ENCODE measurements around the gene PTOV1.

Gene PTOV1

GRCh38 chr19:49844138-49845095 lies 6.5 kb upstream of the PTOV1 start:
- DNase-seq (ENCODE audit: low read depth), result no peak

- DNase-seq (ENCODE audit: low read depth), result no peak
Observed at GRCh38 chr19:49845414-49845813, 5.5 kb upstream of the PTOV1 start.

GRCh38 chr19:49846408-49846807 lies 4.6 kb upstream of the PTOV1 start:
- DNase-seq (ENCODE audit: low read depth), result no peak

- DNase-seq (ENCODE audit: low read depth), result peak; percentile 62
Observed at GRCh38 chr19:49847731-49848696, 2.9 kb upstream of the PTOV1 start.

- DNase-seq (ENCODE audit: low read depth), result no peak
Observed at GRCh38 chr19:49848938-49849337, 2.0 kb upstream of the PTOV1 start.

- no peak for DNase-seq (ENCODE audit: low read depth)
Observed at GRCh38 chr19:49849433-49850220, 1.3 kb upstream of the PTOV1 start.

- DNase-seq (ENCODE audit: low read depth), result no peak
Observed at GRCh38 chr19:49850221-49850486, 805 bp upstream of the PTOV1 start.

GRCh38 chr19:49851456-49852259 lies 699 bp downstream of the PTOV1 start:
- DNase-seq (ENCODE audit: low read depth), result no peak

GRCh38 chr19:49852631-49853126 lies 1.7 kb downstream of the PTOV1 start:
- no peak for DNase-seq (ENCODE audit: low read depth)

GRCh38 chr19:49853852-49854377 lies 3.0 kb downstream of the PTOV1 start:
- no peak for DNase-seq (ENCODE audit: low read depth)

GRCh38 chr19:49854378-49855263 lies 3.7 kb downstream of the PTOV1 start:
- no peak for DNase-seq (ENCODE audit: low read depth)

GRCh38 chr19:49855277-49855675 lies 4.3 kb downstream of the PTOV1 start:
- DNase-seq (ENCODE audit: low read depth), result no peak

- DNase-seq (ENCODE audit: low read depth), result no peak
Observed at GRCh38 chr19:49855676-49856573, 5.0 kb downstream of the PTOV1 start.

GRCh38 chr19:49856574-49857021 lies 5.6 kb downstream of the PTOV1 start:
- DNase-seq (ENCODE audit: low read depth), result no peak

- no peak for DNase-seq (ENCODE audit: low read depth)
Observed at GRCh38 chr19:49857061-49857837, 6.3 kb downstream of the PTOV1 start.

- DNase-seq (ENCODE audit: low read depth), result no peak
Observed at GRCh38 chr19:49857838-49858087, 6.8 kb downstream of the PTOV1 start.

GRCh38 chr19:49858088-49858985 lies 7.4 kb downstream of the PTOV1 start:
- no peak for DNase-seq (ENCODE audit: low read depth)

All from fibroblast of the conjunctiva (primary cell).